Suppressor macrophage treated with lipopolysaccharide for 1 hour (primary cell): ENCODE data around the gene ARL8A.
"Not testable (repeated sequence)": the region's sequence is repeated elsewhere in the genome, so short reads cannot be mapped to it uniquely, and the experiment has no call there.

ENCODE experiments used
- DNase-seq, 3 donors: peaks; one replicate each; pipeline ENCODE4 v3.0.0-alpha.2; 2020 to 2022

The ARL8A gene

GRCh38 chr1:202144402-202145067 is at the start of gene ARL8A:
TSS of gene ARL8A (minus strand) at chr1:202144737. CDS start at chr1:202144572, 165 bp downstream.
- peak; percentile 63 to 87 (median 76) for DNase-seq

GRCh38 chr1:202194328-202194648 is 49.8 kb upstream of the ARL8A start:
- no peak for DNase-seq

- no peak for DNase-seq
Observed at GRCh38 chr1:202193614-202194327, 49.2 kb upstream of the ARL8A start, which contains the start of gene LGR6. TSS of gene LGR6 (plus strand) at chr1:202193799. CDS start at chr1:202193990, 191 bp downstream.

GRCh38 chr1:202192770-202193613 is 48.5 kb upstream of the ARL8A start:
- DNase-seq = peak; percentile 65 to 74 (median 71)

- DNase-seq = not testable (repeated sequence)
Observed at GRCh38 chr1:202191391-202191790, 46.9 kb upstream of the ARL8A start.

GRCh38 chr1:202189918-202190715 is 45.6 kb upstream of the ARL8A start:
- DNase-seq = peak; percentile 13 to 42 (median 34)

- peak; percentile 74 to 93 (median 87) for DNase-seq
Observed at GRCh38 chr1:202189001-202189790, 44.7 kb upstream of the ARL8A start.

GRCh38 chr1:202187697-202188407 is 43.3 kb upstream of the ARL8A start:
- DNase-seq = no peak

- no peak for DNase-seq
Observed at GRCh38 chr1:202187041-202187671, 42.6 kb upstream of the ARL8A start.

GRCh38 chr1:202186327-202186726 is 41.8 kb upstream of the ARL8A start:
- no peak for DNase-seq

- DNase-seq = peak; percentile 91 to 96 (median 93)
Observed at GRCh38 chr1:202184750-202185460, 40.4 kb upstream of the ARL8A start.

- DNase-seq = no peak
Observed at GRCh38 chr1:202182040-202182877, 37.7 kb upstream of the ARL8A start.

- DNase-seq = no peak
Observed at GRCh38 chr1:202181586-202181985, 37.0 kb upstream of the ARL8A start.

GRCh38 chr1:202180751-202181139 is 36.2 kb upstream of the ARL8A start:
- not testable (repeated sequence) for DNase-seq

GRCh38 chr1:202179828-202180750 is 35.6 kb upstream of the ARL8A start:
- DNase-seq = no peak

GRCh38 chr1:202176949-202177927 is 32.7 kb upstream of the ARL8A start:
- DNase-seq = no peak
